Activated CD4-positive, alpha-beta T cell treated with anti-CD3 and anti-CD28 coated beads for 1 hour (primary cell): ENCODE data around the gene ALCAM.

Experiments used
- DNase-seq: peaks from one replicate; pipeline ENCODE4 v3.0.0-alpha.2; 2020

Gene ALCAM

GRCh38 chr3:105497386-105497785 is 130.7 kb downstream of the ALCAM start:
- DNase-seq, result no peak

GRCh38 chr3:105499961-105500360 is 133.3 kb downstream of the ALCAM start:
- no peak for DNase-seq

GRCh38 chr3:105502333-105502732 is 135.6 kb downstream of the ALCAM start:
- DNase-seq, result no peak

- DNase-seq, result no peak
These were observed 136.5 kb downstream of the ALCAM start for GRCh38 chr3:105503191-105503593.

GRCh38 chr3:105504440-105504951 is 137.8 kb downstream of the ALCAM start:
- no peak for DNase-seq

GRCh38 chr3:105505170-105505569 is 138.5 kb downstream of the ALCAM start:
- no peak for DNase-seq

GRCh38 chr3:105511031-105511430 is 144.3 kb downstream of the ALCAM start:
- no peak for DNase-seq

- no peak for DNase-seq
These were observed 145.4 kb downstream of the ALCAM start for GRCh38 chr3:105512061-105512460.

GRCh38 chr3:105513042-105513441 is 146.3 kb downstream of the ALCAM start:
- no peak for DNase-seq

- no peak for DNase-seq
These were observed 147.2 kb downstream of the ALCAM start for GRCh38 chr3:105513886-105514285.

- DNase-seq, result no peak
These were observed 148.7 kb downstream of the ALCAM start for GRCh38 chr3:105515372-105515771.

- no peak for DNase-seq
These were observed 150.3 kb downstream of the ALCAM start for GRCh38 chr3:105516972-105517371.

- DNase-seq, result no peak
These were observed 151.5 kb downstream of the ALCAM start for GRCh38 chr3:105518203-105518602.

- no peak for DNase-seq
These were observed 152.2 kb downstream of the ALCAM start for GRCh38 chr3:105518806-105519418.

GRCh38 chr3:105521770-105522169 is 155.1 kb downstream of the ALCAM start:
- DNase-seq, result no peak

GRCh38 chr3:105523501-105523900 is 156.8 kb downstream of the ALCAM start:
- DNase-seq, result no peak

GRCh38 chr3:105525531-105525930 is 158.8 kb downstream of the ALCAM start:
- DNase-seq, result no peak

GRCh38 chr3:105526360-105527111 is 159.8 kb downstream of the ALCAM start:
- DNase-seq, result no peak

GRCh38 chr3:105527535-105527934 is 160.8 kb downstream of the ALCAM start:
- no peak for DNase-seq

GRCh38 chr3:105527949-105528348 is 161.2 kb downstream of the ALCAM start:
- DNase-seq, result no peak

- no peak for DNase-seq
These were observed 162.2 kb downstream of the ALCAM start for GRCh38 chr3:105528955-105529354.

- no peak for DNase-seq
These were observed 162.7 kb downstream of the ALCAM start for GRCh38 chr3:105529456-105529855.

GRCh38 chr3:105532251-105532650 is 165.5 kb downstream of the ALCAM start:
- no peak for DNase-seq

- DNase-seq, result no peak
These were observed 167.3 kb downstream of the ALCAM start for GRCh38 chr3:105533960-105534359.

- DNase-seq, result no peak
These were observed 167.8 kb downstream of the ALCAM start for GRCh38 chr3:105534491-105534890.
